Measurements from ENCODE around the gene CPEB4. TPM values are rescaled to one million over a fixed set of nuclear protein-coding genes. Genes with fewer than 3 reads are reported as not detected.

CPEB4 gene
- total and polyA plus RNA-seq, 2 donors (not counting 3 experiments of a cell fraction or from before 2014, with no cell fraction given): 11.3 to 16.4 TPM

- POLR2A ChIA-PET: no interaction called here
- dilution Hi-C loops (cut with MboI; ENCODE audit: extremely low pct_ligation_motif_present, low sequenced_read_pairs): no loop called here
Observed at GRCh38 chr5:173875189-173875588, 13.0 kb upstream of the CPEB4 start.

More at GRCh38 chr5:173875189-173875588, 13.0 kb upstream of the CPEB4 start:
- no peaks in the 10 kb centered on the region for H3K9me3 ChIP-seq (replicated peaks; ENCODE audit: control insufficient read depth, insufficient read depth, low read length)
- intact Hi-C loops (cut with micrococcal nuclease): loop anchor here (5.0 kb wide), 1 partner anchor 793 kb away; no protein-coding TSS in a partner anchor
- H3K79me2 ChIP-seq (ENCODE audit: control insufficient read depth, insufficient read depth, low read length): no peaks in the 10 kb centered on the region
- no peak overlapping the region for H3K4me3 ChIP-seq (replicated peaks in 1 of 3; ENCODE audit: insufficient read depth in 1 of 3, low read depth in 1 of 3, low read length in 3 of 3)
- no peak for FAIRE-seq
- no peak for DNase-seq (ENCODE audit: low read depth, low spot score)
- H2AFZ ChIP-seq (ENCODE audit: low read depth, low read length): no peak overlapping the region
- CTCF ChIA-PET: no interaction called here
- H3K27ac ChIP-seq (ENCODE audit: insufficient read depth, low read depth, low read length): no peak overlapping the region
- H3K27me3 ChIP-seq (ENCODE audit: control insufficient read depth in 2 of 2, insufficient read depth in 2 of 2, low read length in 2 of 2): no peaks in the 10 kb centered on the region
- no peaks in the 10 kb centered on the region for H3K9me1 ChIP-seq (replicated peaks; ENCODE audit: control insufficient read depth, extremely low read depth, insufficient read depth, low read length)
- no peaks in the 10 kb centered on the region for H3K4me1 ChIP-seq (ENCODE audit: control insufficient read depth, extremely low read depth, insufficient read depth, low read length)
- H4K20me1 ChIP-seq (replicated peaks; ENCODE audit: control insufficient read depth, extremely low read depth, insufficient read depth, low read length): no peaks in the 10 kb centered on the region
- H3K36me3 ChIP-seq (ENCODE audit: control insufficient read depth in 2 of 2, extremely low read depth in 1 of 2, insufficient read depth in 2 of 2, low read length in 2 of 2): no peaks in the 10 kb centered on the region
- no peak overlapping the region for H3K4me2 ChIP-seq (ENCODE audit: insufficient read depth, low read length)
- BruUV-seq (replicated peaks): no TSS peak
- H3K9ac ChIP-seq (replicated peaks; ENCODE audit: extremely low read depth, insufficient read depth, low read length): no peak overlapping the region
- TF ChIP-seq POLR2A (IDR thresholded peaks at IDR 0.05; ENCODE audit: low read depth, low read length) (no peak), POLR2AphosphoS5 (IDR thresholded peaks at IDR 0.05; ENCODE audit: insufficient read depth, low read depth, low read length) (no peak), EZH2 (IDR thresholded peaks at IDR 0.05; ENCODE audit: borderline replicate concordance, low read depth, low read length, severe bottlenecking) (no peak), FOS (IDR thresholded peaks at IDR 0.05; ENCODE audit: borderline replicate concordance, insufficient read depth, low read length) (no peak), GATA2 (IDR thresholded peaks at IDR 0.05; ENCODE audit: insufficient read depth, insufficient read length, low read depth, low read length) (no peak), MAX (IDR thresholded peaks at IDR 0.05; ENCODE audit: insufficient read depth, insufficient read length) (no peak), CTCF (IDR thresholded peaks at IDR 0.05; ENCODE audit: extremely low read depth in 1 of 2, insufficient read depth in 1 of 2, low read depth in 1 of 2, low read length in 2 of 2) (no peak), MYC (IDR thresholded peaks at IDR 0.05; ENCODE audit: low read depth, low read length) (no peak), JUN (IDR thresholded peaks at IDR 0.05; ENCODE audit: borderline replicate concordance, insufficient read depth, insufficient read length, low read depth) (no peak)

Measured in endothelial cell of umbilical vein (primary cell).